Measurements from ENCODE around the gene WBP1.

DNA sequence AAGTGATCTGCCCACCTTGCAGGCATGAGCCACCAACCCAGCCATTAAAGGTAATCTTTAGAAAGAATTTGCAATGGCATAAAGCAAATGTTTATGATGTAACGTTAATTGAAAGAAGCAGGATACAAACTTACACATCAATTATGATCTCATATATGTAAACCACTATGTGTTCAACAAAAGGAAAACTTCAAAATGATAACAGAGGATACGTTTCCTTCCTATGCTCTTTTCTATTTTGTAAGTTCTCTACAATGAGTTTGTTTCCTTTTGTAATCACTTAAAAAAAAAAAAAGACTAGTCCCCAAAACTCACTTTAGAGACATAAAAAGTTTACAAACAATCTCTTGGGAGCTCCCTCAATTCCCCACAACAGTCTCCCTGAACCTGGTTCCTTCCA, 38.2 kb upstream of the WBP1 start:
- TF ChIP-seq CTCF (IDR thresholded peaks at IDR 0.05; ENCODE audit: borderline replicate concordance, extremely low read depth, low read length, poor library complexity, severe bottlenecking) (no peak), EZH2 (IDR thresholded peaks at IDR 0.05; ENCODE audit: borderline replicate concordance, low read depth, low read length, severe bottlenecking) (no peak)
